ENCODE data around the gene POP5.

POP5 gene

GRCh38 chr12:120571299-120571698 lies 9.9 kb downstream of the POP5 start:
- Histone ChIP-seq H3K27me3 (ENCODE audit: insufficient read depth, insufficient read length) (no peaks in the 10 kb centered on the region), H3K9me3 (ENCODE audit: insufficient read depth, low read length) (no peaks in the 10 kb centered on the region), H3K9ac (ENCODE audit: insufficient read length, low read depth) (no peak overlapping the region), H3K4me1 (ENCODE audit: insufficient read depth, insufficient read length) (no peaks in the 10 kb centered on the region), H3K4me3 (ENCODE audit: insufficient read length, low read depth) (no peak overlapping the region), H3K36me3 (ENCODE audit: insufficient read depth, insufficient read length, low read length) (peaks cover 90% of the 10 kb centered on the region)
- no peak for DNase-seq (ENCODE audit: low read depth, low spot score)
- TF ChIP-seq SUZ12 (IDR thresholded peaks at IDR 0.05; ENCODE audit: extremely low read depth, insufficient read depth, insufficient read length), result no peak
- no peak for TF ChIP-seq YY1 (IDR thresholded peaks at IDR 0.05; ENCODE audit: insufficient read depth, insufficient read length)
- TF ChIP-seq ZNF274 (IDR thresholded peaks at IDR 0.05; ENCODE audit: low read depth, low read length), result no peak

- H3K9me3 ChIP-seq (ENCODE audit: insufficient read depth, low read length), result no peaks in the 10 kb centered on the region
- no peaks in the 10 kb centered on the region for H3K27me3 ChIP-seq (ENCODE audit: insufficient read depth, insufficient read length)
- no peak for DNase-seq (ENCODE audit: low read depth, low spot score)
- H3K36me3 ChIP-seq (ENCODE audit: insufficient read depth, insufficient read length, low read length), result peaks cover 91% of the 10 kb centered on the region
- H3K4me3 ChIP-seq (ENCODE audit: insufficient read length, low read depth), result no peak overlapping the region
- no peak for TF ChIP-seq ZNF274 (IDR thresholded peaks at IDR 0.05; ENCODE audit: low read depth, low read length)
- TF ChIP-seq SUZ12 (IDR thresholded peaks at IDR 0.05; ENCODE audit: extremely low read depth, insufficient read depth, insufficient read length), result no peak
- no peak for TF ChIP-seq YY1 (IDR thresholded peaks at IDR 0.05; ENCODE audit: insufficient read depth, insufficient read length)
- no peaks in the 10 kb centered on the region for H3K4me1 ChIP-seq (ENCODE audit: insufficient read depth, insufficient read length)
- no peak overlapping the region for H3K9ac ChIP-seq (ENCODE audit: insufficient read length, low read depth)
Observed at GRCh38 chr12:120563495-120563894, 17.7 kb downstream of the POP5 start.

- Histone ChIP-seq H3K36me3 (ENCODE audit: insufficient read depth, insufficient read length, low read length) (peaks cover 89% of the 10 kb centered on the region), H3K9me3 (ENCODE audit: insufficient read depth, low read length) (no peaks in the 10 kb centered on the region), H3K27me3 (ENCODE audit: insufficient read depth, insufficient read length) (no peaks in the 10 kb centered on the region), H3K9ac (ENCODE audit: insufficient read length, low read depth) (no peak overlapping the region), H3K4me3 (ENCODE audit: insufficient read length, low read depth) (no peak overlapping the region), H3K4me1 (ENCODE audit: insufficient read depth, insufficient read length) (no peaks in the 10 kb centered on the region)
- TF ChIP-seq ZNF274 (IDR thresholded peaks at IDR 0.05; ENCODE audit: low read depth, low read length) (no peak), SUZ12 (IDR thresholded peaks at IDR 0.05; ENCODE audit: extremely low read depth, insufficient read depth, insufficient read length) (no peak), YY1 (IDR thresholded peaks at IDR 0.05; ENCODE audit: insufficient read depth, insufficient read length) (no peak)
- DNase-seq (ENCODE audit: low read depth, low spot score), result no peak
Observed at GRCh38 chr12:120562906-120563305, 18.3 kb downstream of the POP5 start.

GRCh38 chr12:120557589-120557988 lies 23.6 kb downstream of the POP5 start:
- Histone ChIP-seq H3K4me3 (ENCODE audit: insufficient read length, low read depth) (no peak overlapping the region), H3K9me3 (ENCODE audit: insufficient read depth, low read length) (no peaks in the 10 kb centered on the region), H3K4me1 (ENCODE audit: insufficient read depth, insufficient read length) (no peaks in the 10 kb centered on the region), H3K36me3 (ENCODE audit: insufficient read depth, insufficient read length, low read length) (peaks cover 79% of the 10 kb centered on the region), H3K27me3 (ENCODE audit: insufficient read depth, insufficient read length) (no peaks in the 10 kb centered on the region), H3K9ac (ENCODE audit: insufficient read length, low read depth) (no peak overlapping the region)
- no peak for DNase-seq (ENCODE audit: low read depth, low spot score)
- TF ChIP-seq ZNF274 (IDR thresholded peaks at IDR 0.05; ENCODE audit: low read depth, low read length) (no peak), SUZ12 (IDR thresholded peaks at IDR 0.05; ENCODE audit: extremely low read depth, insufficient read depth, insufficient read length) (no peak), YY1 (IDR thresholded peaks at IDR 0.05; ENCODE audit: insufficient read depth, insufficient read length) (no peak)

DNA sequence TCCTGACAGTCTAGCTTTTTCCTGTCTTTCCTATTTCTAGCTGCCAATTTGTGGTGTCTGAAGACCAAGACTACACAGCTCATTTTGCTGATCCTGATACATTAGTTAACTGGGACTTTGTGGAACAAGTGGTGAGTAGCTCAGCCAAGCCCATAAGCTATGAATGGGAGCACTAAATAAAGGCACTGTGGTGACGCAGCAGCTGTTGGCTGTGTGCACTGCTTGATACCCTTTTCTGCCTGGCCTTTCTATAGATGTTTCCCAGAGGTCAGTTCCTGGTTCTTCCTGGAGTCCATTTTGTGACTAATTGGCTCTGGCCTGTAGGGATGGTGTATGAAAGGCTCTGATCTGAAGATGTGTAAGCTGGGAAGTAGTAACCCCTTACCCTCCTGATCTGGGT lies 26.5 kb downstream of the POP5 start:
- no peak overlapping the region for H3K9ac ChIP-seq (ENCODE audit: insufficient read length, low read depth)
- TF ChIP-seq YY1 (IDR thresholded peaks at IDR 0.05; ENCODE audit: insufficient read depth, insufficient read length), result no peak
- TF ChIP-seq SUZ12 (IDR thresholded peaks at IDR 0.05; ENCODE audit: extremely low read depth, insufficient read depth, insufficient read length), result no peak
- TF ChIP-seq ZNF274 (IDR thresholded peaks at IDR 0.05; ENCODE audit: low read depth, low read length), result no peak
- DNase-seq (ENCODE audit: low read depth, low spot score), result no peak
- H3K36me3 ChIP-seq (ENCODE audit: insufficient read depth, insufficient read length, low read length), result peaks cover 70% of the 10 kb centered on the region
- no peaks in the 10 kb centered on the region for H3K9me3 ChIP-seq (ENCODE audit: insufficient read depth, low read length)
- no peak overlapping the region for H3K4me3 ChIP-seq (ENCODE audit: insufficient read length, low read depth)
- no peaks in the 10 kb centered on the region for H3K4me1 ChIP-seq (ENCODE audit: insufficient read depth, insufficient read length)
- H3K27me3 ChIP-seq (ENCODE audit: insufficient read depth, insufficient read length), result no peaks in the 10 kb centered on the region

- no peak for DNase-seq (ENCODE audit: low read depth, low spot score)
- no peaks in the 10 kb centered on the region for H3K9me3 ChIP-seq (ENCODE audit: insufficient read depth, low read length)
- H3K27me3 ChIP-seq (ENCODE audit: insufficient read depth, insufficient read length), result no peaks in the 10 kb centered on the region
- no peaks in the 10 kb centered on the region for H3K4me1 ChIP-seq (ENCODE audit: insufficient read depth, insufficient read length)
- no peak overlapping the region for H3K4me3 ChIP-seq (ENCODE audit: insufficient read length, low read depth)
- TF ChIP-seq SUZ12 (IDR thresholded peaks at IDR 0.05; ENCODE audit: extremely low read depth, insufficient read depth, insufficient read length) (no peak), ZNF274 (IDR thresholded peaks at IDR 0.05; ENCODE audit: low read depth, low read length) (no peak), YY1 (IDR thresholded peaks at IDR 0.05; ENCODE audit: insufficient read depth, insufficient read length) (no peak)
- no peak overlapping the region for H3K9ac ChIP-seq (ENCODE audit: insufficient read length, low read depth)
- H3K36me3 ChIP-seq (ENCODE audit: insufficient read depth, insufficient read length, low read length), result peaks cover 77% of the 10 kb centered on the region
Observed at GRCh38 chr12:120546050-120546386, 35.2 kb downstream of the POP5 start.

GRCh38 chr12:120544691-120545090 lies 36.5 kb downstream of the POP5 start:
- TF ChIP-seq SUZ12 (IDR thresholded peaks at IDR 0.05; ENCODE audit: extremely low read depth, insufficient read depth, insufficient read length) (no peak), ZNF274 (IDR thresholded peaks at IDR 0.05; ENCODE audit: low read depth, low read length) (no peak), YY1 (IDR thresholded peaks at IDR 0.05; ENCODE audit: insufficient read depth, insufficient read length) (no peak)
- Histone ChIP-seq H3K36me3 (ENCODE audit: insufficient read depth, insufficient read length, low read length) (peaks cover 78% of the 10 kb centered on the region), H3K9ac (ENCODE audit: insufficient read length, low read depth) (no peak overlapping the region), H3K4me3 (ENCODE audit: insufficient read length, low read depth) (no peak overlapping the region), H3K4me1 (ENCODE audit: insufficient read depth, insufficient read length) (no peaks in the 10 kb centered on the region), H3K27me3 (ENCODE audit: insufficient read depth, insufficient read length) (no peaks in the 10 kb centered on the region), H3K9me3 (ENCODE audit: insufficient read depth, low read length) (no peaks in the 10 kb centered on the region)
- DNase-seq (ENCODE audit: low read depth, low spot score), result no peak

DNA sequence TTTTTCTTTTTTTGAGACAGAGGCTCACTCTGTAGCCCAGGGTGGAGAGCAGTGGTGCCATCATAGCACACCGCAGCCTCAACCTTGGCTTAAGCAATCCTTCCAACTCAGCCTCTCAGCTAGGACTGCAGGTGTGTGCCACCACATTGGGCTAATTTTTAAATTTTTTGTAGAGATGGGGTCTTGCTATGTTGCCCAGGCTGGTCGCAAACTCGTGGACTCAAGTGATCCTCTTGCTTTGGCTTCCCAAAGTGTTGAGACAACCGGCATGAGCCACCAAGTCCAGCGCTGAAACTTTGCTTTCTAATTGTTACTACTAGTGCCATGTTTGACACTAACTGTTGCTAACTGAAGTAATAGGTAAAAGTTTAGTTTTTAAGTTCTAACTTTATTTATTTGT lies 39.0 kb downstream of the POP5 start:
- TF ChIP-seq ZNF274 (IDR thresholded peaks at IDR 0.05; ENCODE audit: low read depth, low read length) (no peak), SUZ12 (IDR thresholded peaks at IDR 0.05; ENCODE audit: extremely low read depth, insufficient read depth, insufficient read length) (no peak), YY1 (IDR thresholded peaks at IDR 0.05; ENCODE audit: insufficient read depth, insufficient read length) (no peak)
- H3K27me3 ChIP-seq (ENCODE audit: insufficient read depth, insufficient read length), result no peaks in the 10 kb centered on the region
- H3K36me3 ChIP-seq (ENCODE audit: insufficient read depth, insufficient read length, low read length), result peaks cover 73% of the 10 kb centered on the region
- no peak overlapping the region for H3K9ac ChIP-seq (ENCODE audit: insufficient read length, low read depth)
- no peaks in the 10 kb centered on the region for H3K4me1 ChIP-seq (ENCODE audit: insufficient read depth, insufficient read length)
- DNase-seq (ENCODE audit: low read depth, low spot score), result no peak
- H3K9me3 ChIP-seq (ENCODE audit: insufficient read depth, low read length), result no peaks in the 10 kb centered on the region
- H3K4me3 ChIP-seq (ENCODE audit: insufficient read length, low read depth), result no peak overlapping the region

All from NT2/D1 (cell line).